GM06990 (cell line): ENCODE measurements around the gene SHFL.

ENCODE experiments used
- DNase-seq: peaks from one replicate; pipeline ENCODE4 v3.0.0-alpha.2; 2011; ENCODE audit not compliant: insufficient read length; ENCODE audit errors: extremely low read depth
- H3K27me3 ChIP-seq: replicated peaks from 2 replicates; pipeline ENCODE4 v1.6.0; 2011; ENCODE audit warnings: low read length; ENCODE audit not compliant: control insufficient read depth, insufficient read depth
- H3K36me3 ChIP-seq: 2 replicates; pipeline ENCODE4 v1.5.1; 2011; ENCODE audit warnings: low read length; ENCODE audit not compliant: control insufficient read depth, insufficient read depth
- H3K4me3 ChIP-seq: replicated peaks from 2 replicates; pipeline ENCODE4 v1.5.1; 2011; ENCODE audit warnings: low read depth, mild to moderate bottlenecking, control low read depth, low read length
- CTCF ChIP-seq: IDR thresholded peaks from 2 replicates; pipeline ENCODE4 v1.5.1; 2011; ENCODE audit warnings: low read length, control low read depth, mild to moderate bottlenecking, inconsistent platforms; ENCODE audit not compliant: insufficient read depth, poor library complexity, severe bottlenecking

The SHFL gene

GRCh38 chr19:10078329-10078728, 7.8 kb upstream of the SHFL start:
- Histone ChIP-seq H3K4me3 (no peak overlapping the region), H3K27me3 (no peaks in the 10 kb centered on the region), H3K36me3 (no peaks in the 10 kb centered on the region)
- no peak for TF ChIP-seq CTCF
- no peak for DNase-seq

GRCh38 chr19:10079031-10079453, 7.1 kb upstream of the SHFL start:
- TF ChIP-seq CTCF: no peak
- no peak for DNase-seq
- no peaks in the 10 kb centered on the region for H3K27me3 ChIP-seq
- H3K36me3 ChIP-seq: no peaks in the 10 kb centered on the region
- H3K4me3 ChIP-seq: no peak overlapping the region

GRCh38 chr19:10083911-10084310, 2.2 kb upstream of the SHFL start:
- Histone ChIP-seq H3K4me3 (no peak overlapping the region), H3K27me3 (no peaks in the 10 kb centered on the region), H3K36me3 (peaks cover under 1% of the 10 kb centered on the region)
- DNase-seq: no peak
- TF ChIP-seq CTCF: no peak

GRCh38 chr19:10084803-10085202, 1.3 kb upstream of the SHFL start:
- H3K36me3 ChIP-seq: peaks cover 6% of the 10 kb centered on the region
- TF ChIP-seq CTCF: no peak
- no peaks in the 10 kb centered on the region for H3K27me3 ChIP-seq
- no peak overlapping the region for H3K4me3 ChIP-seq
- DNase-seq: no peak

- no peaks in the 10 kb centered on the region for H3K27me3 ChIP-seq
These were observed 575 bp downstream of the SHFL start for GRCh38 chr19:10086591-10087192.

More at GRCh38 chr19:10086591-10087192, 575 bp downstream of the SHFL start:
- Histone ChIP-seq H3K4me3 (peak overlapping the region; percentile 81), H3K36me3 (peaks cover 16% of the 10 kb centered on the region)
- TF ChIP-seq CTCF: no peak
- DNase-seq: peak; percentile 50
